PC-9 (cell line): ENCODE data around the gene ZNF385B.

Source experiments
- CTCF ChIP-seq: fragments of 200-600 bp; sonication (generic); conservative IDR thresholded peaks from 2 replicates; pipeline ENCODE4 v1.6.1; 2017; ENCODE audit warnings: mixed run types, antibody characterized with exemption, mild to moderate bottlenecking, moderate library complexity
- EZH2 ChIP-seq: fragments of 200-600 bp; sonication (generic); IDR thresholded peaks from 2 replicates; pipeline ENCODE4 v1.8.0; 2017; ENCODE audit warnings: antibody characterized with exemption, low read depth

DNA sequence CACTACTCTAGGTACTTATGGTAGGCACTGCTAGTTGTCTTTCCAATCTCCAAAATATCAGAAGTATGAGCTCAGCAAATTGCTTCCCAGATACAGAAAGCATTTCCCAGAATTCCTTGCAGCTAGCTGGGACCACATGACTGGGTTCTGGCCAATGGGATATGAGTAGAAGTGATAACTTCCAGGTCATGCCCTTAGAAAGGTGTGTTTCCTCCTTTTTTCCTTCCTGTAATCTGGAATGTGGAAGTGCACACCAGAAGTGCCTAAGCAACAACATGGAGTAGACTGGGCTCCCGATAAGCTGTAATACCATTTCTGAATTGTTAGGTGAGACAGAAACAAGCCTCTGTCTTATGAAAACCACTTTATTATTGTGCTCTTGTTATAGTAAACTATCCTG lies 279.8 kb downstream of the ZNF385B start:
- TF ChIP-seq CTCF (no peak), EZH2 (no peak)
